HG03135 (cell line): ENCODE measurements around the gene NOD2.

ENCODE experiments used
- ATAC-seq: cut with Tn5 transposase; IDR thresholded peaks from one replicate; pipeline ENCODE4 v1.9.1; 2021; ENCODE audit warnings: mild to moderate bottlenecking, moderate library complexity; ENCODE audit not compliant: unreplicated experiment

Gene NOD2

GRCh38 chr16:50778284-50779163 lies 85.1 kb downstream of the NOD2 start:
- ATAC-seq: no peak

- no peak for ATAC-seq
These were observed 87.6 kb downstream of the NOD2 start for GRCh38 chr16:50781043-50781442.

GRCh38 chr16:50781518-50781917 lies 88.1 kb downstream of the NOD2 start:
- no peak for ATAC-seq
